Measurements from ENCODE around the gene NELL2.
"Not testable (repeated sequence)": the region's sequence is repeated elsewhere in the genome, so short reads cannot be mapped to it uniquely, and the experiment has no call there.

Gene NELL2

DNA sequence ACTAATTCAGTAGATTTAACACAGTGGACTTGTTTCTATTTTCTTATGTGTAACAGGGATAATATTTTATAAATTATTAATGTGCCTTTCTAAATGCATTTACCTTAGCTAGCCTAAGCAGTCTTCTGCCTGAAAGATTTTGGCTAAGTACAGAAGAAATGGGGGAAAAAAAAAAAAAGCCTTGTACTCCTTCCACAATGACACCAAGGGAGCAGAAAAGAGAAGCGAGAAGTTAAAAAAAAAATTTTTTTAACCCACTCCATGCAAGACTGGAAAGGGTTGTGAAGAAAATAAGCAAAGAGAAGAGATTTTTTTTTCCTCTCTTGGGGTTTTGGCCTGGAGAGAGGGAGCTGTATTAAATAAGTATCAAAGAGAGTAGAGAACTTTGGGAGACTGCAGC is 28.7 kb downstream of the NELL2 start:
- DNase-seq, result no peak

DNA sequence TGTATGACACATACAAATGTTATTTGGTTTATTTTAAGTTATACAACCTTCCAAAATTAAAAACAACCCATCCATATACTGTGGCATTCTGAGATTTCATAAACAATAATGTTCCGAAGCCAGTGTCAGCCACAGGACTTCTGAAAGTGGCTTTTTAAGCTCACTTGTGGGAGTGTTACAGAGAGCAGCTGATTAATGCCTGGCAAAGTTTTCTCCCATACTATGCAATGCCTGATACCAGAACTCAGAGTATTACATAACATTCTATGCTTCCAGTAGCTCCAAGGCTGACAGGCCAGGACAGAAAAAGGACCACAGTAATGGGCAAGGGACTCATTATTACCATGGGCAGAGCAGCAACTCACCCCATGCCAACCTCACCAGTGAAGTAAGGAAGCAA is 29.3 kb downstream of the NELL2 start:
- DNase-seq, result no peak

DNA sequence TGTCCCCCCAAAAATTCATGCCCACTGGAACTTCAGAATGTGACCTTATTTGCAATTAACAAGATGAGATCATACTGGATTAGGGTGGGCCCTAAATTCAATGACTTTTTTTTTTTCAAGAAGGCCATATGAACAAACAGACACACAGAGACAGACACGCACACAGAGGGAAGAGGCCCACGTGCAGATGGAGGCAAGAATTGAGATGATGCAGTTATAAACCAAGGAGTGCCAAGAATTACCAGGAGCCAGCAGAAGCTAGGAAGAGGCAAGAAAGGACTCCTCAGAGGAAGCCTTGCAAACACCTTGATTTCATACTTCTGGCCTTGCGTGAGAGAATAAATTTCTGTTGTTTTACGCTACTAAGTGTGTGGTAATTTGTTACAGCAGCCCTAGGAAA is 33.4 kb downstream of the NELL2 start:
- no peak for DNase-seq

GRCh38 chr12:44839785-44840184 is 36.3 kb downstream of the NELL2 start:
- no peak for DNase-seq

DNA sequence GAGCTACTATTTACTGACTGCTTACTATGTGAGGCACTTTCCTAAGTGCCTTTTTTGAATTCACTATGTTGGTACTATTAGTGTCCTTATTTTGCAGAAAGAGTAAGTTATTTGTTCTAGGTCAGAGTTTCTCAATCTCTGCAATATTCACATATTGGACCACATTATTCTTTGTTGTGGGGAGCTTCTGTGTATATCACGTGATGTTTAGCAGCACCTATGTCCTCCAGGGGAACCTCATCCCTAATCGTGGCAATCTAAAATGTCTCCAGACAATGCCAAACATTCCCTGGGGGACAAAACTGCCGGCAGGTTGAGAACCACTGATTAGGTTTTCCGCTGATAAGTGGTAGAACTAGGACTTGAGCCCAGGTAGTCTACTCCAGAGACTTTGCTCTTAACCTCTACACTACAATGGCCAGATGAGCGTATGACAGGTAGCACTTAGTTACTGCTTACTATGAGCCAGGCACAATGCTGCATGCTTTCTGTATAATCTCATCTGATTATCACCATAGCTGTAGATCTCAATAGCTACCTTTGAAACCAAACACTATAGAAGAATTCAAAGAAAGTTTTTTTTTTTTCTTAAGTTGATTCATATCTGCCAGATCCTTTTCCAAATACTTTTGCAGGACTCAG is 38.9 kb downstream of the NELL2 start:
- DNase-seq, result no peak

GRCh38 chr12:44835641-44836379 is 40.3 kb downstream of the NELL2 start:
- no peak for DNase-seq

- not testable (repeated sequence) for DNase-seq
Observed at GRCh38 chr12:44834996-44835395, 41.1 kb downstream of the NELL2 start.

GRCh38 chr12:44833561-44833960 is 42.6 kb downstream of the NELL2 start:
- no peak for DNase-seq

DNA sequence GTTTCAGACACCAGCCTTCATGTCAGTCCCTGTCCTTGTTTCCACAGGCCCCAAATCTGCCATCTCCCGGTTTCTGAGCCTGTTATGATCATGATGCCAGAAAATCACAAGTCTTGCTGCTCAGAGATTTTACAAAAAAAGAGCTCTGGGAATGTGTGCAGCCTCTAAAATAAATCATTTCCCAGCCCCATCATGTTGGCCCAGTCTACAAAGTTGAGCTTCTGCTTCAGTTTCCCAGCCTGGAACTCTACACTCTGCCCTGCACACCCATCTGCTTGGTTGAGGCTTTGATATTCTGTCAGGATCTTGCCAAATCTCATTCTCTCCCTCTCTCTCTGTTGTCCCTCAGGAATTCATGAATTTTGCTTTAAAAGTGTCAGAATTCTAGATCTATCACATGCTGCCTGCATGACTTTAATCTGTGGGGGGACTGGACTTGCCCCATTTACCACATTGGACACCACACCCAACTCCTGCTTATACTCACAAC is 45.5 kb downstream of the NELL2 start:
- no peak for DNase-seq

DNA sequence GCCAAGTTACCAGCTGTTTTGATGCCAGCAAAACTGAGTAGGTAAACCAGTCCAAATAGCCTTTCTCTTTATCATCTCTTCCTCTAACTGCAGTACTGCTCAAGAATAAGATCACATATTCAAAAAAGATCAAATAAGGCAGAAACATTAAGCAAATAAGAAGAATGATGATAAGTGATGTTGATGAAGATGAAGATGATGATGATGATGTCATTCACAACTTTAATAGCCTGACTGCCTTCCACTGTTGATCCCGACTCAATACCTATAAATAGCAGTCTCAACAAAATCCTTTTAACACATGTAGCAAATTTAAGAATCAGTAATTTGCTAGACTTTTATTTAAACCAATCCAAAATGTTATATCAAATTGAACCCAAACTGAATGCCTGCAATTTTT is 47.1 kb downstream of the NELL2 start:
- DNase-seq, result no peak

DNA sequence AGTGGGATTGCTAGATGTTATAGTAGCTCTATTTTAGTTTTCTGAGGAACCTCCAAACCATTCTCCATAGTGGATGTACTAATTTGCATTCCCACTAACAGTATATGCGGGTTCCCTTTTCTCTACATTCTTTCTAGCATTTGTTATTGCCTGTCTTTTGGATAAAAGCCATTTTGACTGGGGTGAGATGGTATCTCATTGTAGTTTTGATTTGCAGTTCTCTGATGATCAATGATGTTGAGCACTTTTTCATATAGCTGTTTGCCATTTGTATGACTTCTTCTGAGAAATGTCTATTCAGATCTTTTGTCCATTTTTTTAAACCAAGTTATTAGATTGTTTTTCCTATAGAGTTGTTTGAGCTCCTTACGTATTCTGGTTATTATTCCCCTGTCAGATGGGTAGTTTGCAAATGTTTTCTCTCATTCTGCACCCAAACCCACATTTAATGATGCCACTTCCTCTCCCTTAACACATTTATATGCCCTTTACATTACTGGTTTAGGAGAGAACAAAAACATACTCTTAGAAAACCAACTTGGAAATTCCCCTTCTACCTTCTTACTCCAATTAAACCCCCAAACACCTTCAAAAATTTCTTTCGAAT is 48.2 kb downstream of the NELL2 start:
- DNase-seq, result no peak

- not testable (repeated sequence) for DNase-seq
Observed at GRCh38 chr12:44821702-44822101, 54.4 kb downstream of the NELL2 start.

DNA sequence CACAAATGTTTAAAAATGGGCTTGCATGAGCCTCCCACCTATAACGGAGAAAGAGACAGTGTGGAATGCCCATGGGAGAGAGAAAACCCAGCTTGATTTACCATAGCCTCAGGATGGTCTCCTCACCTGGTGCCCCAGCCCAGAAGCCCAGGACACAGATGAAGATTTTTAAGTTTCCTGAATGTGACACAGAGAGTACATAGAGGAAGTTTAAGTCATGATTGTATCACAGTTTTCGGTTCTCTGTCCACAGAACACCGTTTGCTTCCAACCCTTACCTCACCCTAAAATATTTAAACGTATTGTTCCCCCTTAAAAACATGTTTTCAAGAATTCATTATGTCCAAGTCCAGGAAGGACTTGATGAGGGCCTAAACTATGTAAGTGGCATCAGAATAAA is 56.2 kb downstream of the NELL2 start:
- DNase-seq, result no peak

DNA sequence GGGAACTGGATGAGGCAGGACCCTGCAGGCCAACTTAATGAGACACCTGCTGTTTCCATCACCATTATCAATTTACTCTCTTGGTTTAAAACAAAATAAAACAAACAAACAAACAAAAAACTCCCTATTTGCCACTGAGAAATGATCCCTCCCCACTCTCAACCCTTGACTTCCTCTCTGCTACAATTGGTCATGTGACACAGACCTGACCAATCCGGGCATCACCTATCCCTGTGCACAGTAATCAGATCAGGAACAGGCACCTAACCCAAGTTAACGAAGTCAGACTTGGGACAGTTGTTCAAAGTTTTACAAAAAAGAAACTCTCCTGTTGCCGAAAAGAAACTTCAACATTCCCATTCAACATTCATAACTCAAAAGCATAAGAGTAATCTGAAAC is 58.4 kb downstream of the NELL2 start:
- DNase-seq, result no peak

DNA sequence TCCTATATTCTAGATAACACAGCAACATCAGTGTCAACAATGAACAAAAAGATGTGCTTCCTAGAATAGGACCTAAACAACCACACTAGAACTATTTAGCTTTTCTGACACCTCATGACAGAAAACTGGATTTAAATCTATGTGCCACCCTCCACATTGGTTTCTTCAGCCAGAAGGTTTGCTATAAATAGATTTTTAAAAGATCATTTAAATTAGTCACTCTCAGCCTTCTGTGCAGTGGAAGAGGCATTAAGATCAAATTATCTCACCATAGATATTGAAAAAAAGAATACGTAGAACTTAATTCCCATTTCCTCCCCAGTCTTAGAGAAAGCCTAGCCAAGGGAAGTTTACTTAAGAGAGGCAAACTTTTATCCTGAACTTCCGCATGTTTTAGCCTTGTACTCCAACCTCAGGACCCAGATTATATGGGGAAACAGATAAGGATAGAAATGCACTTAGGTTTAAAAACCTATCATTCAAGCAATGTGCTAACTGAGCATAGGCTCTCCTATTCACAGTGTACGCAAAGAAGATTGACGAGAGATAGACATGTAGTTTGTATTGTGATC is 59.6 kb downstream of the NELL2 start:
- DNase-seq, result no peak

- no peak for DNase-seq
Observed at GRCh38 chr12:44812062-44812461, 64.1 kb downstream of the NELL2 start.

DNA sequence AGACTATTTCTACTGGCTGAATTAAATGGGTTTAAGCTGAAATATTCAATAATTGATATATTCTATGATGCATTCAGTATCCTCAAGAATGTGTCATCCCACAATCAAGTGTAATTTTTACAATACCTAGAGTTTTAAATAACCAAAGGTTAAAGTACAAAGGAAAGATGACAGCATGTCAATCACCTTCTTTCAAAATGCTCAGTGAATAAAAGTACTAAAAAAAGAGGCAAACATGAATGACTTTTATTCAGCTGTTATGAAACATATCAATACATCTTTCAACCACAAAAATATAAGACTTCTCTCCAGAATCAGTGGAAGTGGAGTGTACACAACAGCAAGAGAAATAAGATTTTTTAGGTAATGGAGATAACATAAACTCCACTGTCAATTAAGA is 72.0 kb downstream of the NELL2 start:
- DNase-seq, result no peak

DNA sequence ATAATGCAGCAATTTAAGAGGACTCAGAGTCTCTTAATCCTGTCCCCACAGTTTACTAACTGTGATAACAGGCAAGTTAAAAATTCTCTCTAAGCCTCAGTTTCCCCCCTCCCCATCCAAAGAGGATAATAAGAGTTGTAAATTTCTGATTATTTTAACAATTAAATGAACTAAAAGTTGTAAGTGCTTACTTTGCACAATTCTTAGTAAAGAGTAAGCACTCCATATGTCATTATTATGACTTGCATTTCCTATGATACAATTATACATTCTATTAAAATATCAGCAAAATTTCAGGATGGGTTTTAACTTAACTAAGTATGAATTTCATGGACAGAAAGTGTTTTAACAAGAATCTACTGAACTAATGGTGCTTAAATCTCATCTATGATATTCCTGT is 80.1 kb downstream of the NELL2 start:
- no peak for DNase-seq

DNA sequence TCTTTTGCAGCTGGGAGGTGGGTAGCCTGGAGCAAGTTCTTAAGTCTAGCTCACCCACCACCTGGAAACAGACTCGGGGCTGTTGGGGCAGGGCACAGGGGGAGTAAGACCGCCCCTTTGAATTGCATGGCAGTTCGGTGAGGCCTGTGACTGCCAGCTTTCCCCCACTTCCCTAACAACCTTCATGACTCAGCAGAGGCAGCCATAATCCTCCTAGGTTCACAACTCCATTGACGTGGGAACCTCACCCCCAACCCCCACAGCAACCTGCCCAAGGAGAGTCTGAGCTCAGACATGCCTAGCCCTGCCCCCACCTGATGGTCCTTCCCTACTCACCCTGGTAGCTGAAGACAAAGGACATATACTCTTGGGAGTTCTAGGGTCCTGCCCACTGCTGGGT is 87.4 kb downstream of the NELL2 start:
- DNase-seq, result no peak

DNA sequence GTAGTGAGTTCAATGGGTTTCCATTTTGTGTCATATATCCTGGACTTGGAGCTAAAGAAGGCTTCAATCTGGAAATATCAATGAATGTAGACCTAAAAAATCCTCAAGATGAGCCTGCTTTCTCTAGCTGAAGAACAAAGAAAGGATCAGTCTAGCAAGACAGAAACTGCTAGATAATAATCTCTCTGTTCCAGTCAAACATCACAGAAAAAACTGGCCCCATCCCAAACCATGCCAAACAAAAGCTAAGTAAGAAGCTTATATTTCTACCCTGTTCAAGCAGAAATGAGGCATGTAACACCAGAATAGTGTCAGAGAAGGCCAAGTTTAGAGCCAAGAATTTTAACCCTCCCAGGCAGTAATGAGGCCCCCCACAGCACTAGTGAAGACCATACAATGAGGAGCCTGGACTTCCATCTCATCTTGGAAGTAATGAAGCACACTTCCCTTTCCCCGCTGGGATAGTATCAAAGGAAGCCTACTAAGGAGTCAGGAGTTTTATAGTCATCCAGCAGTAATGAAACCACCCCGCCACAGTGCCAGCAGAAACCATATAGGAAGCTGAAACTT is 95.8 kb downstream of the NELL2 start:
- no peak for DNase-seq

DNA sequence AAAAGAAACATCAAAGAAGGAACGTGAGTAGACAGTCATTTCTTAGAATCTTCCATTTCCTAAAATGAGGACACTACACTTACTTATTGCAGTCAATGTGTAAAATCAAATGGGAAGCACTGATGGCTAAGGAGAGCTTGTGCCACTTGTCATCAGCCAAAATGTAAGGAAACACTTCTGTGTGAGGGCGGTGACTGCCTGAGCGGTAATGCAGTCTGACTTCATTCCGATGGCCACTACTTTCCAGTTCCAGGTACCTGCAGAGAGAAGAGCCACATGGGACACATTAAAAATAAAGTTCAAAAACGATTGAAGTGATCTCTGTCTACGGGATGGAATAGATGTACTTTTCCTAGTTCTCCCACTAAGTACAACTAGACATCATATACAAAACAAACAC is 96.3 kb downstream of the NELL2 start:
- DNase-seq, result no peak

GRCh38 chr12:44778863-44779262 is 97.3 kb downstream of the NELL2 start:
- DNase-seq, result no peak

- no peak for DNase-seq
Observed at GRCh38 chr12:44777044-44777443, 99.1 kb downstream of the NELL2 start.

DNA sequence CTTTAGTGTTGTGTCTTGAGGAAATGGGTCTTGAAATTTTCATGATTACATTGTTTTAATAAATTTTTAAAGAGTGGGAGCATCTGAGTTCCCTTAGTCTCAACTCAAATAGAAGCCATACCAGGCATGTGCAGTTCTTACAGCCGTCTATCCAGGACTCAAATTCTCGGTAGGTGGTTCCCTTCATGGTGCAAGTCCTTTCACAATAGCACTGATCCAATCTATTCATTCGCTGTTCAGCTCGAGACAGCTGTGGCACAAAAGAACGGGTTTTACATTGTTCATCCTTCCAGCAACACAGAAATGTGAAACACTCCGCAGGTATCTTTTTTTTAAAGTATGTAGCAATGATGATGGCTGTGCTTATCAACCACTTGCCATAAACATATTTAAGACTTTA is 100.2 kb downstream of the NELL2 start:
- DNase-seq, result no peak
